Stomach (tissue), 4 donors: ENCODE measurements around the gene NFRKB.

Experiments
- CTCF ChIP-seq, 7 experiments: fragments of 450-650 bp in 4 of 7; fragments of 200-600 bp in 3 of 7; sonication (generic) in 3 of 7; IDR thresholded peaks; one replicate each; pipeline ENCODE4 v1.5.1; 2016 to 2019; ENCODE audit warnings: antibody characterized with exemption in 7 of 7, control low read depth in 2 of 7, mild to moderate bottlenecking in 1 of 7
- POLR2AphosphoS5 ChIP-seq, 3 donors: sonication (generic); formaldehyde crosslinking; IDR thresholded peaks; one replicate each; pipeline ENCODE4 v1.6.1; 2016; ENCODE audit warnings: antibody characterized with exemption in 3 of 3

- TF ChIP-seq CTCF (IDR thresholded peaks at IDR 0.05) (no peak), POLR2AphosphoS5 (IDR thresholded peaks at IDR 0.05) (no peak)
Observed at GRCh38 chr11:129928923-129929692, 33.7 kb upstream of the NFRKB start.
